Coronary artery (tissue), 2 donors: ENCODE measurements around the gene TRIO.

ENCODE experiments used
- DNase-seq: peaks from one replicate; pipeline ENCODE4 v3.0.0-alpha.2; 2017; ENCODE audit warnings: low spot score
- H3K27ac ChIP-seq, 2 donors: fragments of 200-600 bp; sonication (generic); one replicate each; pipeline ENCODE4 v1.5.1; 2016 to 2019
- H3K4me3 ChIP-seq: fragments of 200-600 bp; sonication (generic); 2 replicates; pipeline ENCODE4 v1.5.1; 2016; ENCODE audit warnings: mild to moderate bottlenecking, moderate library complexity
- CTCF ChIP-seq: fragments of 200-600 bp; sonication (generic); IDR thresholded peaks from one replicate; pipeline ENCODE4 v1.5.1; 2019; ENCODE audit warnings: antibody characterized with exemption

Gene TRIO

GRCh38 chr5:14337593-14337992 is 194.5 kb downstream of the TRIO start:
- Histone ChIP-seq H3K4me3 (no peak overlapping the region), H3K27ac (peak overlapping the region; percentile 1 to 78)
- DNase-seq: no peak
- no peak for TF ChIP-seq CTCF

GRCh38 chr5:14339468-14339867 is 196.3 kb downstream of the TRIO start:
- no peak for TF ChIP-seq CTCF
- Histone ChIP-seq H3K4me3 (no peak overlapping the region), H3K27ac (peak overlapping the region in 1 of 2 donors; percentile 78)
- no peak for DNase-seq

GRCh38 chr5:14341571-14342230 is 198.6 kb downstream of the TRIO start:
- H3K27ac ChIP-seq: no peak overlapping the region
- DNase-seq: no peak
- no peak overlapping the region for H3K4me3 ChIP-seq
- TF ChIP-seq CTCF: no peak

GRCh38 chr5:14342306-14342705 is 199.2 kb downstream of the TRIO start:
- DNase-seq: no peak
- H3K27ac ChIP-seq: no peak overlapping the region
- no peak overlapping the region for H3K4me3 ChIP-seq
- TF ChIP-seq CTCF: no peak

GRCh38 chr5:14343376-14343775 is 200.2 kb downstream of the TRIO start:
- no peak for TF ChIP-seq CTCF

GRCh38 chr5:14347522-14347921 is 204.4 kb downstream of the TRIO start:
- no peak for TF ChIP-seq CTCF
- DNase-seq: no peak
- H3K4me3 ChIP-seq: no peak overlapping the region
- H3K27ac ChIP-seq: no peak overlapping the region

More at GRCh38 chr5:14343376-14343775, 200.2 kb downstream of the TRIO start:
- no peak for DNase-seq
- no peak overlapping the region for H3K4me3 ChIP-seq
- no peak overlapping the region for H3K27ac ChIP-seq

GRCh38 chr5:14348142-14348541 is 205.0 kb downstream of the TRIO start:
- H3K4me3 ChIP-seq: no peak overlapping the region
- TF ChIP-seq CTCF: no peak
- no peak overlapping the region for H3K27ac ChIP-seq
- no peak for DNase-seq
